K562 (cell line): Measurements from ENCODE around the gene SLC5A5. TPM values are rescaled to one million over a fixed set of nuclear protein-coding genes. Genes with fewer than 3 reads are reported as not detected.

Experiments used
- CC2D1A ChIP-seq: fragments of 450-650 bp; IDR thresholded peaks from 2 replicates; pipeline ENCODE4 v1.6.1; 2017; ENCODE audit warnings: mild to moderate bottlenecking
- CCNT2 ChIP-seq: IDR thresholded peaks from 2 replicates; pipeline ENCODE4 v1.6.1; 2011; ENCODE audit warnings: borderline replicate concordance, low read depth, mild to moderate bottlenecking, moderate library complexity, mixed read lengths, low read length; ENCODE audit not compliant: insufficient read length; ENCODE audit errors: extremely low read depth
- EP400 ChIP-seq: fragments of 450-650 bp; IDR thresholded peaks from 2 replicates; pipeline ENCODE4 v1.6.1; 2017; ENCODE audit warnings: antibody characterized with exemption, mild to moderate bottlenecking, moderate library complexity
- MYC ChIP-seq, 2 experiments: fragments of 250-450 bp in 1 of 2; sonication (Bioruptor Pico) in 1 of 2; IDR thresholded peaks; 2 replicates each; pipeline versions ENCODE4 v1.5.1 to v1.6.1; 2012 to 2021; ENCODE audit warnings: low read depth in 2 of 2, borderline replicate concordance in 1 of 2, improper control_type of control experiment in 1 of 2, low read length in 1 of 2, mild to moderate bottlenecking in 1 of 2, moderate library complexity in 1 of 2
- RB1 ChIP-seq: fragments of 450-650 bp; IDR thresholded peaks from 2 replicates; pipeline ENCODE4 v1.6.1; 2017; ENCODE audit warnings: low read depth, mild to moderate bottlenecking
- SMARCC2 ChIP-seq: fragments of 450-650 bp; IDR thresholded peaks from 2 replicates; pipeline ENCODE4 v1.6.1; 2017; ENCODE audit warnings: antibody characterized with exemption, moderate library complexity, mild to moderate bottlenecking, low read depth
- TCF7L2 ChIP-seq: fragments of 150-350 bp; IDR thresholded peaks from 2 replicates; pipeline ENCODE4 v1.6.1; 2016; ENCODE audit warnings: low read depth, mild to moderate bottlenecking, low read length, moderate library complexity
- ZNF212 ChIP-seq: fragments of 450-650 bp; formaldehyde crosslinking; IDR thresholded peaks from 2 replicates; pipeline ENCODE4 v1.4.0; 2020; ENCODE audit warnings: mild to moderate bottlenecking
- polyA plus RNA-seq, 8 experiments: library from polyadenylated mRNA; depleted of rRNA in 4 of 8; stranded (reverse) in 5 of 8; unstranded in 3 of 8; fragments of >200 nt; fragmentation: Nextera tagmentation in 2 of 8; fragmentation: Illumina TruSeq in 1 of 8; extraction: Ambion mirVana in 2 of 8; extraction: Trizol in 1 of 8; gene quantifications; 2 replicates each; pipeline versions ENCODE4 v1.2.1 to v1.2.3, GENCODE V29; 2011 to 2014; ENCODE audit warnings: inconsistent platforms in 1 of 8, missing spikeins in 1 of 8
- total RNA-seq, 7 experiments: library from RNA; depleted of rRNA in 6 of 7; stranded (reverse); fragments of >200 nt in 6 of 7; fragmentation: Illumina TruSeq in 2 of 7; extraction: Trizol in 2 of 7; gene quantifications; 2 replicates each; pipeline versions ENCODE4 v1.2.1 to v1.2.3, GENCODE V29; 2011 to 2021; ENCODE audit warnings: low replicate concordance in 1 of 7
- TF ChIP-seq, protein P1 (sequence below), 2 experiments: fragments of 450-650 bp; formaldehyde crosslinking in 1 of 2; IDR thresholded peaks; 2 replicates each; pipeline versions ENCODE4 v1.4.0 to v1.6.1; 2014 to 2020; ENCODE audit warnings: mild to moderate bottlenecking in 2 of 2, borderline replicate concordance in 1 of 2, low read depth in 1 of 2
- TF ChIP-seq, protein P2 (sequence below), 2 experiments: IDR thresholded peaks; 2 replicates each; pipeline ENCODE4 v1.6.1; 2011; ENCODE audit warnings: borderline replicate concordance in 1 of 2, control low read depth in 1 of 2, low read depth in 1 of 2, low read length in 1 of 2, mild to moderate bottlenecking in 1 of 2, mixed read lengths in 1 of 2, moderate library complexity in 1 of 2; ENCODE audit not compliant: insufficient read depth in 1 of 2, insufficient read length in 1 of 2, poor library complexity in 1 of 2, severe bottlenecking in 1 of 2; ENCODE audit errors: extremely low read depth in 1 of 2

SLC5A5 gene
- total and polyA plus RNA-seq, 9 of the 15 experiments (the other 6 are each of a cell fraction or from before 2014, with no cell fraction given): 0.10 to 0.73 (median 0.23) TPM

DNA sequence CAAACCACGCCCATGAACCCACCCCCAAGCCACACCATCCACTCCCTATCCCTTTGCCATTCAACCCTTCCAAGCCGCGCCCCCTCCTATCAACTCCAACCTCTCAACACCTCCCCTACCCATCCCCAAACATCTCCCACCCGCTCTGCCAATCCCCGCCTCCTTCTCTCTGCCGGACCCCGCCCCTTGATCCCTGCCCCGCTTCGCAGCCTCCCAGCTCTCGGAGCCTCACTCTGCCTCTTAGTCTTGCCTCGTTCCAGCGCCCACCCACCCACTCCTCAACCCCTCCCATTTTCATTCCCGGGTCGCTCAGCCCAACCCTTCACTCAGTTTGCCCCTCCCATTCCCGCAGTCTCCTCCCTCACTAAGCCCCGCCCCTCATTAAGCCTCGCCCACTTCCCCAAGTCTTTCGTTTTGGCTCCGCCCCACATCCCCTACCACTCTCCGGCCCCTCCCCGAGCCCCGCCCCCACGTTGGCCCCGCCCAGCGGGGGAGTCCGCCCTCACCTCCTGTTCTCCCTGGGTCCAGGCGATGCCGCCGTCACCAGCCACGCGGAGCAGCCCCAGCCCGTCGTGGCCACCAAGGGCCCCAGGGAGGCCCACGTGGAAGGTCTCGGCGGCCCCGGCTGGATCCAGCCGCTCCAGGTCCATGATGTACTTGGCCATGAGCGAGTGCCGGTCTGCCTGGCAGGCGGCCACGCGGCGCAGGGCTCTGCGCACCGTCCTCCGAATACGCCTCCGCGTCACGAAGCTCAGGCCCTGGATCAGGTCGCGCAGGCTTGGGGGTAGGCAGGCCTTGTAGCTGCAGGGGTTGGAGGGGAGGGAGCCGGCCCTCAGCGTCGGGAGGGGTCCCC is 29.7 kb upstream of the SLC5A5 start (continued):
- TF ChIP-seq, protein P1, sequence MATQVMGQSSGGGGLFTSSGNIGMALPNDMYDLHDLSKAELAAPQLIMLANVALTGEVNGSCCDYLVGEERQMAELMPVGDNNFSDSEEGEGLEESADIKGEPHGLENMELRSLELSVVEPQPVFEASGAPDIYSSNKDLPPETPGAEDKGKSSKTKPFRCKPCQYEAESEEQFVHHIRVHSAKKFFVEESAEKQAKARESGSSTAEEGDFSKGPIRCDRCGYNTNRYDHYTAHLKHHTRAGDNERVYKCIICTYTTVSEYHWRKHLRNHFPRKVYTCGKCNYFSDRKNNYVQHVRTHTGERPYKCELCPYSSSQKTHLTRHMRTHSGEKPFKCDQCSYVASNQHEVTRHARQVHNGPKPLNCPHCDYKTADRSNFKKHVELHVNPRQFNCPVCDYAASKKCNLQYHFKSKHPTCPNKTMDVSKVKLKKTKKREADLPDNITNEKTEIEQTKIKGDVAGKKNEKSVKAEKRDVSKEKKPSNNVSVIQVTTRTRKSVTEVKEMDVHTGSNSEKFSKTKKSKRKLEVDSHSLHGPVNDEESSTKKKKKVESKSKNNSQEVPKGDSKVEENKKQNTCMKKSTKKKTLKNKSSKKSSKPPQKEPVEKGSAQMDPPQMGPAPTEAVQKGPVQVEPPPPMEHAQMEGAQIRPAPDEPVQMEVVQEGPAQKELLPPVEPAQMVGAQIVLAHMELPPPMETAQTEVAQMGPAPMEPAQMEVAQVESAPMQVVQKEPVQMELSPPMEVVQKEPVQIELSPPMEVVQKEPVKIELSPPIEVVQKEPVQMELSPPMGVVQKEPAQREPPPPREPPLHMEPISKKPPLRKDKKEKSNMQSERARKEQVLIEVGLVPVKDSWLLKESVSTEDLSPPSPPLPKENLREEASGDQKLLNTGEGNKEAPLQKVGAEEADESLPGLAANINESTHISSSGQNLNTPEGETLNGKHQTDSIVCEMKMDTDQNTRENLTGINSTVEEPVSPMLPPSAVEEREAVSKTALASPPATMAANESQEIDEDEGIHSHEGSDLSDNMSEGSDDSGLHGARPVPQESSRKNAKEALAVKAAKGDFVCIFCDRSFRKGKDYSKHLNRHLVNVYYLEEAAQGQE (IDR thresholded peaks at IDR 0.05; ENCODE audit: borderline replicate concordance): peak; percentile 71
- TF ChIP-seq, protein P1 (CRISPR knock-in tag; IDR thresholded peaks at IDR 0.05; ENCODE audit: low read depth): 0 out of 2 replicates have a peak, but pooled peaks have one; percentile 23
- peak; percentile 17 for TF ChIP-seq CCNT2
- no peak for TF ChIP-seq ZNF212 (CRISPR knock-in tag)
- 0 out of 2 replicates have a peak, but pooled peaks have one; percentile 41 for TF ChIP-seq CC2D1A
- TF ChIP-seq EP400: peak; percentile 93; the same call in 1 of the 2 replicates
- TF ChIP-seq RB1: peak; percentile 62
- TF ChIP-seq, protein P2, sequence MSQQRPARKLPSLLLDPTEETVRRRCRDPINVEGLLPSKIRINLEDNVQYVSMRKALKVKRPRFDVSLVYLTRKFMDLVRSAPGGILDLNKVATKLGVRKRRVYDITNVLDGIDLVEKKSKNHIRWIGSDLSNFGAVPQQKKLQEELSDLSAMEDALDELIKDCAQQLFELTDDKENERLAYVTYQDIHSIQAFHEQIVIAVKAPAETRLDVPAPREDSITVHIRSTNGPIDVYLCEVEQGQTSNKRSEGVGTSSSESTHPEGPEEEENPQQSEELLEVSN (IDR thresholded peaks at IDR 0.05; ENCODE audit: borderline replicate concordance in 1 of 2, extremely low read depth in 1 of 2, insufficient read depth in 1 of 2, insufficient read length in 1 of 2, low read depth in 1 of 2, low read length in 1 of 2, poor library complexity in 1 of 2, severe bottlenecking in 1 of 2): peak; percentile 94 to 97
- no peak for TF ChIP-seq TCF7L2
- peak; percentile 92 for TF ChIP-seq MYC (IDR thresholded peaks at IDR 0.05; ENCODE audit: low read depth, low read length)
- peak; percentile 69; the same call in 1 of the 2 replicates for TF ChIP-seq MYC (CRISPR knock-in tag; IDR thresholded peaks at IDR 0.05; ENCODE audit: borderline replicate concordance, low read depth)
- no peak for TF ChIP-seq SMARCC2
